A549 (cell line): ENCODE measurements around the gene ZNF587. TPM values are rescaled to one million over a fixed set of nuclear protein-coding genes. Genes with fewer than 3 reads are reported as not detected.

Experiments
- ATAC-seq, 2 experiments: fragments of 200-7000 bp in 1 of 2; fragments of >200 bp in 1 of 2; cut with Nextera tagmentation in 1 of 2; cut with Tn5 transposase in 1 of 2; 3 replicates each; pipeline versions ENCODE4 v1.8.0 to v1.9.1; 2018 to 2020; ENCODE audit warnings: mild to moderate bottlenecking in 1 of 2, moderate library complexity in 1 of 2
- CTCF ChIA-PET: fragments of 300-600 bp; sonication (Branson Sonifier 250); formaldehyde crosslinking; extraction: SDS; loops from one replicate; lab custom pipeline; 2021; ENCODE audit warnings: antibody characterized with exemption, inconsistent platforms; lab: Yijun Ruan, JAX
- POLR2A ChIA-PET: fragments of 350-600 bp; formaldehyde crosslinking; extraction: SDS; loops from one replicate; lab custom pipeline; 2021; ENCODE audit warnings: antibody characterized with exemption, inconsistent platforms; lab: Yijun Ruan, JAX
- DNase-seq, 2 experiments: peaks; one replicate each; pipeline versions ENCODE4 v3.0.0 to v3.0.0-alpha.2; 2011 to 2016; ENCODE audit warnings: low read depth in 1 of 2, low spot score in 1 of 2
- FAIRE-seq: peaks from 2 replicates; lab custom pipeline; 2011; peaks lifted over from hg19 to GRCh38; lab: Jason Lieb, UNC
- H3K27ac ChIP-seq, 2 experiments: fragments of >200 bp; sonication (Bioruptor Twin); formaldehyde crosslinking; 3 replicates each; pipeline ENCODE4 v1.5.1; 2016 to 2017
- H3K4me1 ChIP-seq: fragments of >200 bp; sonication (Bioruptor Twin); formaldehyde crosslinking; 3 replicates; pipeline ENCODE4 v1.6.1; 2016
- H3K4me2 ChIP-seq: fragments of >200 bp; sonication (Bioruptor Twin); formaldehyde crosslinking; 3 replicates; pipeline ENCODE4 v1.6.1; 2016
- H3K4me3 ChIP-seq: fragments of >200 bp; sonication (Bioruptor Twin); formaldehyde crosslinking; 3 replicates; pipeline ENCODE4 v1.5.1; 2016
- H3K9me3 ChIP-seq: fragments of >200 bp; sonication (Bioruptor Twin); formaldehyde crosslinking; 3 replicates; pipeline ENCODE4 v1.6.1; 2016
- CBX2 ChIP-seq: fragments of 200-600 bp; sonication (generic); IDR thresholded peaks from 2 replicates; pipeline ENCODE4 v1.6.1; 2016; ENCODE audit warnings: low read depth, mild to moderate bottlenecking, borderline replicate concordance
- CEBPB ChIP-seq, 2 experiments: fragments of >200 bp in 1 of 2; sonication (Bioruptor Twin) in 1 of 2; formaldehyde crosslinking in 1 of 2; IDR thresholded peaks; 2 replicates each; pipeline ENCODE4 v1.6.1; 2012 to 2016
- EHMT2 ChIP-seq: fragments of 200-600 bp; sonication (generic); IDR thresholded peaks from 2 replicates; pipeline ENCODE4 v1.6.1; 2016; ENCODE audit warnings: antibody characterized with exemption, low read depth, mild to moderate bottlenecking, moderate library complexity
- FOSL2 ChIP-seq, 2 experiments: fragments of 450-650 bp in 1 of 2; fragments of >200 bp in 1 of 2; sonication (Bioruptor Twin) in 1 of 2; formaldehyde crosslinking; IDR thresholded peaks; 2 replicates each; pipeline versions ENCODE4 v1.5.0 to v1.6.1; 2016 to 2020; ENCODE audit warnings: mild to moderate bottlenecking in 1 of 2, moderate library complexity in 1 of 2
- HDAC2 ChIP-seq: fragments of 200-600 bp; sonication (generic); IDR thresholded peaks from 2 replicates; pipeline ENCODE4 v1.6.1; 2016
- HOXA7 ChIP-seq: fragments of 250-450 bp; sonication (Bioruptor Pico); IDR thresholded peaks from 2 replicates; pipeline ENCODE4 v1.5.0; 2020; ENCODE audit warnings: mild to moderate bottlenecking, moderate library complexity
- HOXB5 ChIP-seq: fragments of 250-450 bp; sonication (Bioruptor Pico); IDR thresholded peaks from 2 replicates; pipeline ENCODE4 v1.5.0; 2020; ENCODE audit warnings: mild to moderate bottlenecking, moderate library complexity
- KDM5A ChIP-seq: fragments of 200-600 bp; sonication (generic); IDR thresholded peaks from 2 replicates; pipeline ENCODE4 v1.6.1; 2016; ENCODE audit warnings: antibody characterized with exemption, mild to moderate bottlenecking
- MYC ChIP-seq: IDR thresholded peaks from 2 replicates; pipeline ENCODE4 v1.6.1; 2012; ENCODE audit warnings: mild to moderate bottlenecking, inconsistent platforms, low read length, improper control_type of control experiment, borderline replicate concordance
- NR3C1 ChIP-seq: fragments of >200 bp; sonication (Bioruptor Twin); formaldehyde crosslinking; IDR thresholded peaks from 3 replicates; pipeline ENCODE4 v1.6.1; 2017
- PHF8 ChIP-seq: fragments of 200-600 bp; sonication (generic); IDR thresholded peaks from 2 replicates; pipeline ENCODE4 v1.6.1; 2016; ENCODE audit warnings: low read depth, mild to moderate bottlenecking, antibody characterized with exemption, moderate library complexity, borderline replicate concordance
- POLR2A ChIP-seq: IDR thresholded peaks from 2 replicates; pipeline ENCODE4 v1.6.1; 2012; ENCODE audit warnings: mild to moderate bottlenecking, low read length
- POLR2AphosphoS2 ChIP-seq: conservative IDR thresholded peaks from 2 replicates; pipeline ENCODE4 v1.6.1; 2012; ENCODE audit warnings: low read length, improper control_type of control experiment, inconsistent platforms
- RNF2 ChIP-seq: fragments of 200-600 bp; sonication (generic); IDR thresholded peaks from 2 replicates; pipeline ENCODE4 v1.6.1; 2016; ENCODE audit warnings: low read depth, mild to moderate bottlenecking, antibody characterized with exemption, moderate library complexity, borderline replicate concordance
- SREBF2 ChIP-seq: fragments of 450-650 bp; IDR thresholded peaks from 2 replicates; pipeline ENCODE4 v1.6.1; 2014; ENCODE audit warnings: mild to moderate bottlenecking, moderate library complexity
- TFCP2L1 ChIP-seq: fragments of 250-450 bp; sonication (Bioruptor Pico); IDR thresholded peaks from 2 replicates; pipeline ENCODE4 v1.5.0; 2021; ENCODE audit warnings: mild to moderate bottlenecking
- ZFP36 ChIP-seq: fragments of 450-650 bp; IDR thresholded peaks from 2 replicates; pipeline ENCODE4 v1.6.1; 2014; ENCODE audit warnings: borderline replicate concordance; ENCODE audit not compliant: partially characterized antibody
- ZSCAN20 ChIP-seq: fragments of 250-450 bp; sonication (Bioruptor Pico); IDR thresholded peaks from 2 replicates; pipeline ENCODE4 v1.8.0; 2022; ENCODE audit warnings: mild to moderate bottlenecking, moderate library complexity
- WGBS: methylation state at CpG from one replicate; pipeline ENCODE4 v1.1.6; 2017; ENCODE audit errors: missing lambda C conversion rate; 5-methylcytosine and 5-hydroxymethylcytosine counted together
- polyA plus RNA-seq, 4 experiments: library from polyadenylated mRNA; depleted of rRNA in 3 of 4; stranded (reverse); fragments of >200 nt; fragmentation: RNase III in 1 of 4; extraction: RNeasy Plus Mini Kit Qiagen cat#74134 plus additional on column Dnase treatment in 1 of 4; gene quantifications; 2 replicates in 3 of 4; 3 replicates in 1 of 4; pipeline ENCODE4 v1.2.3, GENCODE V29; 2011 to 2017
- TF ChIP-seq, protein P1 (sequence below): fragments of 150-350 bp; IDR thresholded peaks from 2 replicates; pipeline ENCODE4 v1.6.1; 2014; ENCODE audit warnings: low read depth, mild to moderate bottlenecking, low read length
- TF ChIP-seq, protein P2 (sequence below): IDR thresholded peaks from 2 replicates; pipeline ENCODE4 v1.6.1; 2012
- TF ChIP-seq, protein P3 (sequence below): fragments of 200-600 bp; sonication (generic); IDR thresholded peaks from 2 replicates; pipeline ENCODE4 v1.6.1; 2016; ENCODE audit warnings: antibody characterized with exemption, mild to moderate bottlenecking, moderate library complexity

ZNF587 gene
- polyA plus RNA-seq, 2 of the 4 experiments (the other 2 are of a cell fraction) = 10.7 to 12.1 TPM

DNA sequence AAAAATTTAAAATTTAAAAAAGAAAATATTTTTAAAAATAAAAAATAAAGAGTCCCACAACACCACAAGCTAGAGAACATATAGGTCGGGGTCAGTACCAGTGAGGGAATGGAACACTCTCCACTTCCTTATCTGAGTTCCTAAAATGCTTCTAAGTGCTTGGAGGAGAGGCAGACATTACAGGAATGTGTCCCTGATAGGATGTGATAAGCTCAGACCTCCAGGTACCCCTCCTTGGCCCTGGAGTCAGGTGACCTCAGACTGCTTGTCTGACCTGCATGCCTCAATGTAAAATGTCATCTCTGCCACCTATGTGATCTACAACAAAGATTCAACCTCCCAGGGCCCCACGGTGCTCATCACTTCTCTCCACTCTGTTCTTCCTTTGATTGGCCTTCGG is 36.4 kb downstream of the ZNF587 start:
- POLR2A ChIA-PET = no interaction called here
- DNase-seq = no peak
- Histone ChIP-seq H3K9me3 (peaks cover 76% of the 10 kb centered on the region), H3K4me1 (no peaks in the 10 kb centered on the region), H3K4me3 (no peak overlapping the region), H3K4me2 (no peak overlapping the region), H3K27ac (no peak overlapping the region)
- CTCF ChIA-PET = no interaction called here
- FAIRE-seq = no peak
- ATAC-seq = no peak
- TF ChIP-seq POLR2AphosphoS2 = no peak
- TF ChIP-seq SREBF2 = no peak
- TF ChIP-seq EHMT2 = no peak
- 84% methylated on average over 3 of the region's 3 CpGs for WGBS

DNA sequence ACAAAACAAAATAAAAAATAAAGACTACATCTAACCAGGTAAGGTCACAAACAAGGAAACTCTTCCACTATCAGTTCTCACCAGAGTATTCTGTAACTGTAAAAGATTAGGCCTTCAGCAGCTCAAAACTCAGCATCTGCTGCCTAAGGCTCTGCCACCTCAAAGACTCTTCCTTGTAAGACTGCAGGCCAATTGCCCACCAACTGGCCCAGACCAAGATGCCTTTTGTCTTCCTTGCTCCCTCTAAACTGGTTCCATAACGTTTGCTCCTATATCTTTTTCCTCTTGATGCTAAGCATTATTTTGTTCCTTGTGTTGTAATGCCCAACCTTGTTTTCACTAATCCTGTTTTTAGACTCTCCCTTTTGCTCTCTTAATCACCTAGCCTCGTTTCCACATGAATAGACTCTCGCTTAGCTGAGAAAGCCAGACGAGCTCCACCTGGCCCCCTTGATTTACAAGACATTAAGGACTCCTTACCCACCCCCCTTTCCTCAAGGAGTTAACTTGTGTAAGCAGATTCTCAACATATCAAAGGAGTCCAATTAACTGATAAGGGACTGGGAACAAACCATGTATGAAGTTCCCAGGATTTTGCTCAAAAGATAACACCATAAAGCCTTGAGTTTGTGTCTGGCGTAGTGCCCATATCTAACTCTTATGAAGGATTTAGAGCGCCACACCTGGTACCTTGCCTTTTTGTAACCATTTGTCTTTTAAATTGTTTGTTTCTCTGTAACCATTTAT is 37.7 kb downstream of the ZNF587 start:
- no peak overlapping the region for H3K4me2 ChIP-seq
- no peak for TF ChIP-seq MYC
- no peak for TF ChIP-seq PHF8
- TF ChIP-seq, all 56 proteins: peak for 0
- DNase-seq (no peak), FAIRE-seq (peak; percentile 46), ATAC-seq (no peak)
- ChIA-PET POLR2A (no interaction called here), CTCF (interaction anchor here (0.8 to 1.4 kb wide), 2 partner anchors 9 to 16 kb away, joined by 3 to 4 read pairs; no protein-coding TSS in a partner anchor)
- Histone ChIP-seq H3K4me1 (no peaks in the 10 kb centered on the region), H3K27ac (no peak overlapping the region), H3K4me3 (no peak overlapping the region), H3K9me3 (peaks cover 82% of the 10 kb centered on the region)
- 59% methylated on average over 6 of the region's 6 CpGs for WGBS

DNA sequence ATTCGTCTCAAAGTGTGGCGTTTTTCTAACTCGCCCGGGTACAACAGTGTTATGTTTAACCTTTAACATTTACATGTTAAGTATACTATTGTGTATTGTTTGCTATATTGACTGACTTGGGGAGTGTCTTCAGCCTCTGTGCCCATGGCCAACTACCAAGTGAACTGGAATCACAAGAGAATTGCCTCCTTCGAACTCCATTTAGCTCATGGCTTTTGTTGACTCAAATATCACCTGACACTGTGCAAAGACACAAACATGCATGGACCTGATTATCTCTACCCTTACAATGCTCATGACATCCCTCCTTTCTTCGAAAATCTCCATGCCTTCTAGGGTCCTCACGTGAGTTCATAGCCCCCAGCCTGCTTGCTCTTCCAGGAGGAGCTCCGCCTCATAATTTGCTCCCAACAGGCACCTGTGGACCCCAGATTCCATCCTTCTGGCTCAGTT is 38.5 kb downstream of the ZNF587 start:
- Histone ChIP-seq H3K4me2 (peak overlapping the region; percentile 29; the same call in 1 of the 3 replicates), H3K4me1 (no peaks in the 10 kb centered on the region), H3K27ac (no peak overlapping the region), H3K4me3 (peak overlapping the region; percentile 23; the same call in 2 of the 3 replicates), H3K9me3 (peaks cover 85% of the 10 kb centered on the region)
- ChIA-PET CTCF (interaction anchor here (0.8 to 1.4 kb wide), 3 partner anchors 9 to 15 kb away, joined by 3 to 4 read pairs (median 3); no protein-coding TSS in a partner anchor), POLR2A (no interaction called here)
- TF ChIP-seq CEBPB (IDR thresholded peaks at IDR 0.05) = no peak
- TF ChIP-seq, protein P1, sequence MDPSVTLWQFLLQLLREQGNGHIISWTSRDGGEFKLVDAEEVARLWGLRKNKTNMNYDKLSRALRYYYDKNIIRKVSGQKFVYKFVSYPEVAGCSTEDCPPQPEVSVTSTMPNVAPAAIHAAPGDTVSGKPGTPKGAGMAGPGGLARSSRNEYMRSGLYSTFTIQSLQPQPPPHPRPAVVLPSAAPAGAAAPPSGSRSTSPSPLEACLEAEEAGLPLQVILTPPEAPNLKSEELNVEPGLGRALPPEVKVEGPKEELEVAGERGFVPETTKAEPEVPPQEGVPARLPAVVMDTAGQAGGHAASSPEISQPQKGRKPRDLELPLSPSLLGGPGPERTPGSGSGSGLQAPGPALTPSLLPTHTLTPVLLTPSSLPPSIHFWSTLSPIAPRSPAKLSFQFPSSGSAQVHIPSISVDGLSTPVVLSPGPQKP = no peak
- TF ChIP-seq, protein P2, sequence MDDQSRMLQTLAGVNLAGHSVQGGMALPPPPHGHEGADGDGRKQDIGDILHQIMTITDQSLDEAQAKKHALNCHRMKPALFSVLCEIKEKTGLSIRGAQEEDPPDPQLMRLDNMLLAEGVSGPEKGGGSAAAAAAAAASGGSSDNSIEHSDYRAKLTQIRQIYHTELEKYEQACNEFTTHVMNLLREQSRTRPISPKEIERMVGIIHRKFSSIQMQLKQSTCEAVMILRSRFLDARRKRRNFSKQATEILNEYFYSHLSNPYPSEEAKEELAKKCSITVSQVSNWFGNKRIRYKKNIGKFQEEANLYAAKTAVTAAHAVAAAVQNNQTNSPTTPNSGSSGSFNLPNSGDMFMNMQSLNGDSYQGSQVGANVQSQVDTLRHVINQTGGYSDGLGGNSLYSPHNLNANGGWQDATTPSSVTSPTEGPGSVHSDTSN = no peak
- TF ChIP-seq TFCP2L1 (CRISPR knock-in tag) = no peak
- TF ChIP-seq HOXB5 (CRISPR knock-in tag) = no peak
- TF ChIP-seq HDAC2 = no peak
- TF ChIP-seq POLR2A = no peak
- TF ChIP-seq FOSL2 (IDR thresholded peaks at IDR 0.05) = no peak
- no peak for TF ChIP-seq FOSL2 (CRISPR knock-in tag; IDR thresholded peaks at IDR 0.05)
- no peak for TF ChIP-seq RNF2
- no peak for TF ChIP-seq POLR2AphosphoS2
- no peak for TF ChIP-seq CBX2
- TF ChIP-seq ZFP36 = no peak
- no peak for TF ChIP-seq ZSCAN20 (CRISPR knock-in tag)
- no peak for TF ChIP-seq MYC
- TF ChIP-seq, protein P3, sequence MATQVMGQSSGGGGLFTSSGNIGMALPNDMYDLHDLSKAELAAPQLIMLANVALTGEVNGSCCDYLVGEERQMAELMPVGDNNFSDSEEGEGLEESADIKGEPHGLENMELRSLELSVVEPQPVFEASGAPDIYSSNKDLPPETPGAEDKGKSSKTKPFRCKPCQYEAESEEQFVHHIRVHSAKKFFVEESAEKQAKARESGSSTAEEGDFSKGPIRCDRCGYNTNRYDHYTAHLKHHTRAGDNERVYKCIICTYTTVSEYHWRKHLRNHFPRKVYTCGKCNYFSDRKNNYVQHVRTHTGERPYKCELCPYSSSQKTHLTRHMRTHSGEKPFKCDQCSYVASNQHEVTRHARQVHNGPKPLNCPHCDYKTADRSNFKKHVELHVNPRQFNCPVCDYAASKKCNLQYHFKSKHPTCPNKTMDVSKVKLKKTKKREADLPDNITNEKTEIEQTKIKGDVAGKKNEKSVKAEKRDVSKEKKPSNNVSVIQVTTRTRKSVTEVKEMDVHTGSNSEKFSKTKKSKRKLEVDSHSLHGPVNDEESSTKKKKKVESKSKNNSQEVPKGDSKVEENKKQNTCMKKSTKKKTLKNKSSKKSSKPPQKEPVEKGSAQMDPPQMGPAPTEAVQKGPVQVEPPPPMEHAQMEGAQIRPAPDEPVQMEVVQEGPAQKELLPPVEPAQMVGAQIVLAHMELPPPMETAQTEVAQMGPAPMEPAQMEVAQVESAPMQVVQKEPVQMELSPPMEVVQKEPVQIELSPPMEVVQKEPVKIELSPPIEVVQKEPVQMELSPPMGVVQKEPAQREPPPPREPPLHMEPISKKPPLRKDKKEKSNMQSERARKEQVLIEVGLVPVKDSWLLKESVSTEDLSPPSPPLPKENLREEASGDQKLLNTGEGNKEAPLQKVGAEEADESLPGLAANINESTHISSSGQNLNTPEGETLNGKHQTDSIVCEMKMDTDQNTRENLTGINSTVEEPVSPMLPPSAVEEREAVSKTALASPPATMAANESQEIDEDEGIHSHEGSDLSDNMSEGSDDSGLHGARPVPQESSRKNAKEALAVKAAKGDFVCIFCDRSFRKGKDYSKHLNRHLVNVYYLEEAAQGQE = no peak
- TF ChIP-seq KDM5A = no peak
- TF ChIP-seq NR3C1 = no peak
- TF ChIP-seq HOXA7 (CRISPR knock-in tag) = no peak
- no peak for FAIRE-seq
- no peak; a peak in 1 of 6 replicates for ATAC-seq
- WGBS = 63% methylated on average over 8 of the region's 8 CpGs
- DNase-seq = no peak
